ENCODE results near the gene NOTUM. TPM values are rescaled to one million over a fixed set of nuclear protein-coding genes. Genes with fewer than 3 reads are reported as not detected.

The NOTUM gene
- total and polyA plus RNA-seq, 2 of the 4 experiments (the other 2 are of a cell fraction): 0.05 TPM; not detected in 1

GRCh38 chr17:81917565-81918332 is 43.2 kb downstream of the NOTUM start, which contains the start of gene SIRT7:
TSS of gene SIRT7 (minus strand) at chr17:81918176. CDS start at chr17:81918131, 45 bp downstream.
- ChIA-PET POLR2A (ENCODE audit: unreplicated experiment) (no interaction called here), CTCF (no interaction called here)
- Histone ChIP-seq H3K36me3 (ENCODE audit: control insufficient read depth, insufficient read depth, low read length) (peaks cover 64% of the 10 kb centered on the region), H3K27ac (ENCODE audit: insufficient read depth, low read length) (peak within 1 kb of the TSS; percentile 39; the same call in 1 of the 2 replicates), H3K14ac (replicated peaks; ENCODE audit: low read depth, low read length) (peak within 1 kb of the TSS; percentile 13; the same call in 1 of the 2 replicates), H2AK5ac (ENCODE audit: low read depth, low read length) (peak within 1 kb of the TSS; percentile 78), H3K27me3 (ENCODE audit: control insufficient read depth, insufficient read depth, low read length) (no peaks in the 10 kb centered on the region), H3K9me1 (ENCODE audit: insufficient read depth, low read length) (peaks cover 21% of the 10 kb centered on the region), H4K8ac (ENCODE audit: low read depth in 2 of 2, low read length in 2 of 2) (peak within 1 kb of the TSS in 1 of 2 experiments; percentile 17; a peak in 1 of 4 replicates), H4K20me1 (ENCODE audit: insufficient read depth, low read length) (peaks cover 68% of the 10 kb centered on the region), H2AFZ (replicated peaks; ENCODE audit: low read length, poor library complexity) (peak within 1 kb of the TSS; percentile 91), H3K23ac (ENCODE audit: low read depth, low read length) (peak within 1 kb of the TSS; percentile 86), H2BK20ac (ENCODE audit: low read depth, low read length) (no peak within 1 kb of the TSS), H3K79me1 (ENCODE audit: low read depth in 1 of 2, low read length in 2 of 2) (peaks cover 18 to 78% of the 10 kb centered on the region in 2 experiments), H3K9ac (ENCODE audit: low read depth, low read length) (peak within 1 kb of the TSS; percentile 86), H2BK120ac (ENCODE audit: low read depth, low read length) (no peak within 1 kb of the TSS), H2BK15ac (ENCODE audit: low read depth, low read length) (no peak within 1 kb of the TSS), H3K4me2 (ENCODE audit: low read depth, low read length) (peak within 1 kb of the TSS; percentile 95), H2BK5ac (ENCODE audit: low read depth, low read length, poor library complexity, severe bottlenecking) (peak within 1 kb of the TSS; percentile 63), H4K91ac (ENCODE audit: insufficient read depth, low read depth, low read length) (no peak within 1 kb of the TSS), H3K4ac (ENCODE audit: low read depth, low read length) (peak within 1 kb of the TSS; percentile 39; the same call in 1 of the 2 replicates), H3K18ac (ENCODE audit: low read depth, low read length) (no peak within 1 kb of the TSS), H3K56ac (ENCODE audit: extremely low read depth, insufficient read depth, low read length) (0 out of 2 replicates have a peak within 1 kb of the TSS, but pooled peaks have one; percentile 17), H4K5ac (ENCODE audit: low read depth, low read length) (no peak within 1 kb of the TSS), H3K4me1 (ENCODE audit: control insufficient read depth, insufficient read depth, low read length) (peaks cover 18% of the 10 kb centered on the region), H3K4me3 (ENCODE audit: insufficient read depth, low read depth, low read length) (peak within 1 kb of the TSS; percentile 98), H2AK9ac (replicated peaks; ENCODE audit: low read depth, low read length, poor library complexity) (peak within 1 kb of the TSS; percentile 93), H3K9me3 (ENCODE audit: control insufficient read depth, insufficient read depth, low read length) (no peaks in the 10 kb centered on the region)
- no TSS peak for BruUV-seq (replicated peaks)
- dilution Hi-C loops (cut with HindIII; ENCODE audit: low sequenced_read_pairs, unreplicated experiment) (no loop called here), in situ Hi-C loops (cut with MboI; ENCODE audit: low sequenced_read_pairs) (no loop called here), intact Hi-C loops (cut with micrococcal nuclease) (no loop called here)
- peak; percentile 58 for DNase-seq
- TF ChIP-seq MXI1 (IDR thresholded peaks at IDR 0.05; ENCODE audit: borderline replicate concordance, low read depth, low read length) (no peak), RAD21 (IDR thresholded peaks at IDR 0.05; ENCODE audit: low read length) (no peak), POLR2A (IDR thresholded peaks at IDR 0.05; ENCODE audit: low read depth, low read length) (no peak), ELK1 (IDR thresholded peaks at IDR 0.05; ENCODE audit: borderline replicate concordance, low read depth, low read length) (no peak), BHLHE40 (IDR thresholded peaks at IDR 0.05; ENCODE audit: low read depth, low read length) (no peak), CTCF (conservative IDR thresholded peaks at IDR 0.05; ENCODE audit: low read depth, low read length) (no peak), NFE2L2 (IDR thresholded peaks at IDR 0.05; ENCODE audit: low read depth, low read length) (no peak), SMC3 (IDR thresholded peaks at IDR 0.05; ENCODE audit: low read depth, low read length) (no peak)
- ATAC-seq (ENCODE audit: low read depth): peak; percentile 84
- WGBS, 2 experiments (ENCODE audit: extremely low coverage in 2 of 2, insufficient read length in 1 of 2): 0% methylated on average over 62 of the region's 94 CpGs; no CpG with 5 or more reads in 1 of the 2 experiments
